H9 (cell line): ENCODE data around the gene CRMP1. TPM values are rescaled to one million over a fixed set of nuclear protein-coding genes. Genes with fewer than 3 reads are reported as not detected.

Experiments
- DNase-seq: peaks from one replicate; pipeline ENCODE4 v3.0.0-alpha.2; 2017
- H2AFZ ChIP-seq: one replicate; pipeline ENCODE4 v1.6.1; 2013; ENCODE audit warnings: mild to moderate bottlenecking, low read length, control low read depth, moderate library complexity
- H2AK5ac ChIP-seq: 2 replicates; pipeline ENCODE4 v1.6.1; 2013; ENCODE audit warnings: low read length, control low read depth, mixed read lengths; ENCODE audit not compliant: insufficient read length
- H2BK120ac ChIP-seq: one replicate; pipeline ENCODE4 v1.6.1; 2013; ENCODE audit warnings: low read depth, mild to moderate bottlenecking, low read length, control low read depth, inconsistent platforms; ENCODE audit not compliant: poor library complexity, severe bottlenecking
- H2BK12ac ChIP-seq: 2 replicates; pipeline ENCODE4 v1.6.1; 2013; ENCODE audit warnings: low read length, control low read depth, mixed read lengths, low read depth; ENCODE audit not compliant: insufficient read length
- H2BK15ac ChIP-seq: 2 replicates; pipeline ENCODE4 v1.6.1; 2013; ENCODE audit warnings: low read depth, low read length, control low read depth
- H2BK20ac ChIP-seq: one replicate; pipeline ENCODE4 v1.6.1; 2013; ENCODE audit warnings: low read depth, mild to moderate bottlenecking, low read length, control low read depth, inconsistent platforms; ENCODE audit not compliant: poor library complexity, severe bottlenecking
- H2BK5ac ChIP-seq: 2 replicates; pipeline ENCODE4 v1.6.1; 2013; ENCODE audit warnings: low read length, control low read depth, mixed read lengths; ENCODE audit not compliant: insufficient read length
- H3K14ac ChIP-seq: 2 replicates; pipeline ENCODE4 v1.6.1; 2013; ENCODE audit warnings: low read length, control low read depth; ENCODE audit not compliant: insufficient read depth
- H3K18ac ChIP-seq: 2 replicates; pipeline ENCODE4 v1.6.1; 2013; ENCODE audit warnings: low read depth, mild to moderate bottlenecking, mixed read lengths, low read length, control low read depth; ENCODE audit not compliant: insufficient read length
- H3K23ac ChIP-seq: 2 replicates; pipeline ENCODE4 v1.6.1; 2013; ENCODE audit warnings: low read length, control low read depth, mixed read lengths, low read depth; ENCODE audit not compliant: insufficient read length
- H3K23me2 ChIP-seq: 2 replicates; pipeline ENCODE4 v1.6.1; 2013; ENCODE audit warnings: low read depth, mild to moderate bottlenecking, mixed read lengths, low read length, control low read depth; ENCODE audit not compliant: insufficient read length, poor library complexity, severe bottlenecking
- H3K27ac ChIP-seq: 2 replicates; pipeline ENCODE4 v1.5.1; 2013; ENCODE audit warnings: low read length, control low read depth, mixed read lengths, low read depth; ENCODE audit not compliant: insufficient read length
- H3K27me3 ChIP-seq: 2 replicates; pipeline ENCODE4 v1.6.1; 2013; ENCODE audit warnings: low read length, control low read depth, inconsistent platforms; ENCODE audit not compliant: insufficient read depth
- H3K4ac ChIP-seq: 2 replicates; pipeline ENCODE4 v1.6.1; 2013; ENCODE audit warnings: low read depth, mild to moderate bottlenecking, control low read depth, inconsistent platforms, low read length, moderate library complexity
- H3K4me1 ChIP-seq: 2 replicates; pipeline ENCODE4 v1.6.1; 2013; ENCODE audit warnings: low read length, control low read depth, inconsistent platforms; ENCODE audit not compliant: insufficient read depth
- H3K4me2 ChIP-seq: 2 replicates; pipeline ENCODE4 v1.6.1; 2013; ENCODE audit warnings: low read length, control low read depth, mixed read lengths; ENCODE audit not compliant: insufficient read length, insufficient read depth
- H3K56ac ChIP-seq: 2 replicates; pipeline ENCODE4 v1.6.1; 2013; ENCODE audit warnings: low read depth, mild to moderate bottlenecking, mixed read lengths, low read length, control low read depth; ENCODE audit not compliant: insufficient read length
- H3K79me1 ChIP-seq: 2 replicates; pipeline ENCODE4 v1.6.1; 2013; ENCODE audit warnings: low read depth, mild to moderate bottlenecking, moderate library complexity, low read length, control low read depth, inconsistent platforms; ENCODE audit not compliant: insufficient read depth, poor library complexity, severe bottlenecking
- H3K79me2 ChIP-seq: 2 replicates; pipeline ENCODE4 v1.6.1; 2013; ENCODE audit warnings: low read length, control low read depth, inconsistent platforms; ENCODE audit not compliant: insufficient read depth
- H3K9ac ChIP-seq: 2 replicates; pipeline ENCODE4 v1.6.1; 2013; ENCODE audit warnings: low read length, control low read depth, mixed read lengths; ENCODE audit not compliant: insufficient read length; ENCODE audit errors: extremely low read depth
- H3K9me3 ChIP-seq: one replicate; pipeline ENCODE4 v1.6.1; 2013; ENCODE audit warnings: low read depth, low read length, inconsistent platforms; ENCODE audit not compliant: control insufficient read depth
- H3T11ph ChIP-seq: one replicate; pipeline ENCODE4 v1.6.1; 2013; ENCODE audit warnings: mild to moderate bottlenecking, low read length, control low read depth, inconsistent platforms
- H4K20me1 ChIP-seq: one replicate; pipeline ENCODE4 v1.6.1; 2013; ENCODE audit not compliant: control insufficient read depth, insufficient read length, insufficient read depth
- H4K5ac ChIP-seq: 2 replicates; pipeline ENCODE4 v1.6.1; 2013; ENCODE audit warnings: low read depth, mild to moderate bottlenecking, mixed read lengths, low read length, control low read depth; ENCODE audit not compliant: insufficient read length
- H4K8ac ChIP-seq: replicated peaks from 2 replicates; pipeline ENCODE4 v1.6.1; 2013; ENCODE audit warnings: low read length, control low read depth, mixed read lengths, low read depth; ENCODE audit not compliant: insufficient read length
- H4K91ac ChIP-seq: 2 replicates; pipeline ENCODE4 v1.6.1; 2013; ENCODE audit warnings: low read depth, mild to moderate bottlenecking, moderate library complexity, mixed read lengths, low read length, control low read depth; ENCODE audit not compliant: insufficient read length
- H3K27ac Mint-ChIP-seq, 3 experiments: 2 replicates in 2 of 3; 3 replicates in 1 of 3; pipeline ENCODE4 v1.8.0; 2020 to 2021; ENCODE audit warnings: mixed read lengths in 3 of 3, mild to moderate bottlenecking in 1 of 3, moderate library complexity in 1 of 3
- H3K27me3 Mint-ChIP-seq: 2 replicates; pipeline ENCODE4 v1.8.0; 2021; ENCODE audit warnings: low read depth, mild to moderate bottlenecking, moderate library complexity, mixed read lengths
- H3K36me3 Mint-ChIP-seq, 3 experiments: 2 replicates in 2 of 3; 3 replicates in 1 of 3; pipeline ENCODE4 v1.8.0; 2020 to 2021; ENCODE audit warnings: low read depth in 3 of 3, mixed read lengths in 3 of 3; ENCODE audit not compliant: insufficient read depth in 1 of 3
- H3K4me1 Mint-ChIP-seq, 2 experiments: 2 replicates each; pipeline ENCODE4 v1.8.0; 2020; ENCODE audit warnings: mixed read lengths in 2 of 2
- H3K4me3 Mint-ChIP-seq, 2 experiments: 2 replicates in 1 of 2; 3 replicates in 1 of 2; pipeline ENCODE4 v1.8.0; 2020 to 2021; ENCODE audit warnings: mild to moderate bottlenecking in 2 of 2, mixed read lengths in 2 of 2, moderate library complexity in 1 of 2
- H3K9me3 Mint-ChIP-seq, 2 experiments: 2 replicates in 1 of 2; 3 replicates in 1 of 2; pipeline ENCODE4 v1.8.0; 2020; ENCODE audit warnings: mild to moderate bottlenecking in 2 of 2, mixed read lengths in 2 of 2, moderate library complexity in 1 of 2
- CTCF ChIP-seq: fragments of 200-600 bp; sonication (generic); conservative IDR thresholded peaks from 3 replicates; pipeline ENCODE4 v1.8.0; 2021; ENCODE audit warnings: antibody characterized with exemption, mild to moderate bottlenecking
- WGBS: extraction: QIAGEN DNeasy Blood & Tissue Kit; methylation state at CpG from one replicate; pipeline ENCODE4 v1.1.7; 2013; ENCODE audit warnings: missing lambda C conversion rate, low lambda C conversion rate, mixed read lengths; ENCODE audit not compliant: insufficient read length; ENCODE audit errors: extremely low coverage; 5-methylcytosine and 5-hydroxymethylcytosine counted together
- total RNA-seq: library from RNA; stranded (reverse); gene quantifications from 2 replicates; pipeline ENCODE4 v1.2.1, GENCODE V29; 2021

CRMP1 gene
- total RNA-seq, 1 experiment from 2014 or later: 71.6 TPM

DNA sequence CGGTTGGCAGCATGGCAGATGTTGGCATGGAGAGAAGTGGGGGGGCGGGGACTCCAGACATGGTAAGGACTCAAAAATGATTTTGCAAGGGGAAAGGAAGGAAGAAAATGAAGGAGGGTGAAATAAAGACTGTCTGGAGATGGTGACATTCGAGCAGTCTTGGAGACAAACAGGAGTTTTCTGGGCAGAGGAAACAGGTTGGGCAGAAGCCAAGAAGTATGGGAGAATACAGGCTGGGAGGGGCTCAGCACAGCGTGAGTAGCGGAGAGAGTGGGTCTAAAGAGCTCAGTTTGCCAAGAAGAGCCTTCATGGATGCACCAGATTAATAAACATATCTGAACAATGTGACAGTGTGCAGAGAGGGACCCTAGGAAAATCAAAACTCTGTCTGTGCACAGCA, 13.3 kb upstream of the CRMP1 start:
- Histone ChIP-seq H3K56ac (no peak overlapping the region), H3T11ph (no peak overlapping the region), H2BK120ac (no peak overlapping the region), H3K18ac (no peak overlapping the region), H2AFZ (no peak overlapping the region), H4K8ac (no peak overlapping the region), H3K9ac (no peak overlapping the region), H3K27ac (no peak overlapping the region), H3K23me2 (no peaks in the 10 kb centered on the region), H3K4ac (no peak overlapping the region), H3K4me1 (peaks cover 11% of the 10 kb centered on the region; the same call in 1 of the 2 replicates), H4K91ac (no peak overlapping the region), H3K79me1 (no peaks in the 10 kb centered on the region), H4K20me1 (no peaks in the 10 kb centered on the region), H3K4me2 (peak overlapping the region; percentile 5), H3K9me3 (no peaks in the 10 kb centered on the region), H2AK5ac (no peak overlapping the region), H2BK15ac (no peak overlapping the region), H3K23ac (no peak overlapping the region), H2BK12ac (no peak overlapping the region), H2BK5ac (no peak overlapping the region), H4K5ac (no peak overlapping the region), H2BK20ac (no peak overlapping the region), H3K27me3 (peaks cover 1% of the 10 kb centered on the region; the same call in 1 of the 2 replicates), H3K14ac (no peak overlapping the region), H3K79me2 (no peaks in the 10 kb centered on the region)
- Mint-ChIP-seq H3K36me3 (peaks cover 2 to 5% (median 2%) of the 10 kb centered on the region in 3 experiments; a peak in 4 of 7 replicates), H3K4me1 (peaks cover 52 to 63% of the 10 kb centered on the region in 2 experiments), H3K9me3 (peaks cover 7 to 9% of the 10 kb centered on the region in 2 experiments; a peak in 4 of 5 replicates), H3K27ac (0 out of 7 replicates have a peak overlapping the region, but pooled peaks of 1 of the 3 experiments have one; percentile 5), H3K27me3 (peaks cover 89% of the 10 kb centered on the region), H3K4me3 (peak overlapping the region in 1 of 2 experiments; percentile 15; a peak in 2 of 5 replicates)
- no peak for TF ChIP-seq CTCF
- no CpG with 5 or more reads among the region's 5 CpGs for WGBS
- DNase-seq: no peak
